HL-60 (cell line): Measurements from ENCODE around the gene PARVA.

Experiments used
- CTCF ChIP-seq: IDR thresholded peaks from one replicate; pipeline ENCODE4 v1.5.1; 2011; ENCODE audit warnings: low read length, control low read depth, inconsistent platforms; ENCODE audit not compliant: insufficient read depth
- GABPA ChIP-seq: IDR thresholded peaks from 2 replicates; pipeline ENCODE4 v1.6.1; 2012; ENCODE audit warnings: low read depth
- POLR2AphosphoS5 ChIP-seq: IDR thresholded peaks from 2 replicates; pipeline ENCODE4 v1.6.1; 2012; ENCODE audit warnings: low read depth
- REST ChIP-seq: IDR thresholded peaks from 2 replicates; pipeline ENCODE4 v1.6.1; 2012; ENCODE audit warnings: low read depth; ENCODE audit not compliant: insufficient replicate concordance

- TF ChIP-seq REST (no peak), CTCF (no peak), POLR2AphosphoS5 (no peak), GABPA (no peak)
Observed at GRCh38 chr11:12420040-12420439, 42.7 kb downstream of the PARVA start.
